ENCODE results near the gene LRRC8E.

GRCh38 chr19:7921967-7922835 lies 33.9 kb downstream of the LRRC8E start:
- TF ChIP-seq REST (IDR thresholded peaks at IDR 0.05) (no peak), GABPA (IDR thresholded peaks at IDR 0.05 in 1 of 2, conservative IDR thresholded peaks at IDR 0.05 in 1 of 2) (no peak), RAD21 (IDR thresholded peaks at IDR 0.05) (no peak), MAX (IDR thresholded peaks at IDR 0.05) (no peak), ATF3 (IDR thresholded peaks at IDR 0.05) (no peak)
- TF ChIP-seq, protein P1, sequence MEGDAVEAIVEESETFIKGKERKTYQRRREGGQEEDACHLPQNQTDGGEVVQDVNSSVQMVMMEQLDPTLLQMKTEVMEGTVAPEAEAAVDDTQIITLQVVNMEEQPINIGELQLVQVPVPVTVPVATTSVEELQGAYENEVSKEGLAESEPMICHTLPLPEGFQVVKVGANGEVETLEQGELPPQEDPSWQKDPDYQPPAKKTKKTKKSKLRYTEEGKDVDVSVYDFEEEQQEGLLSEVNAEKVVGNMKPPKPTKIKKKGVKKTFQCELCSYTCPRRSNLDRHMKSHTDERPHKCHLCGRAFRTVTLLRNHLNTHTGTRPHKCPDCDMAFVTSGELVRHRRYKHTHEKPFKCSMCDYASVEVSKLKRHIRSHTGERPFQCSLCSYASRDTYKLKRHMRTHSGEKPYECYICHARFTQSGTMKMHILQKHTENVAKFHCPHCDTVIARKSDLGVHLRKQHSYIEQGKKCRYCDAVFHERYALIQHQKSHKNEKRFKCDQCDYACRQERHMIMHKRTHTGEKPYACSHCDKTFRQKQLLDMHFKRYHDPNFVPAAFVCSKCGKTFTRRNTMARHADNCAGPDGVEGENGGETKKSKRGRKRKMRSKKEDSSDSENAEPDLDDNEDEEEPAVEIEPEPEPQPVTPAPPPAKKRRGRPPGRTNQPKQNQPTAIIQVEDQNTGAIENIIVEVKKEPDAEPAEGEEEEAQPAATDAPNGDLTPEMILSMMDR (IDR thresholded peaks at IDR 0.05; ENCODE audit: low read depth, low read length, missing input control) = no peak
